ENCODE data around the gene FAM131A. TPM values are rescaled to one million over a fixed set of nuclear protein-coding genes. Genes with fewer than 3 reads are reported as not detected.
A peak's percentile ranks its signal among the peaks of the same experiment; 100 is the strongest.

FAM131A gene
- total RNA-seq, 6 experiments from 2014 or later = 2.4 to 6.5 (median 3.1) TPM

- TF ChIP-seq, protein P1, sequence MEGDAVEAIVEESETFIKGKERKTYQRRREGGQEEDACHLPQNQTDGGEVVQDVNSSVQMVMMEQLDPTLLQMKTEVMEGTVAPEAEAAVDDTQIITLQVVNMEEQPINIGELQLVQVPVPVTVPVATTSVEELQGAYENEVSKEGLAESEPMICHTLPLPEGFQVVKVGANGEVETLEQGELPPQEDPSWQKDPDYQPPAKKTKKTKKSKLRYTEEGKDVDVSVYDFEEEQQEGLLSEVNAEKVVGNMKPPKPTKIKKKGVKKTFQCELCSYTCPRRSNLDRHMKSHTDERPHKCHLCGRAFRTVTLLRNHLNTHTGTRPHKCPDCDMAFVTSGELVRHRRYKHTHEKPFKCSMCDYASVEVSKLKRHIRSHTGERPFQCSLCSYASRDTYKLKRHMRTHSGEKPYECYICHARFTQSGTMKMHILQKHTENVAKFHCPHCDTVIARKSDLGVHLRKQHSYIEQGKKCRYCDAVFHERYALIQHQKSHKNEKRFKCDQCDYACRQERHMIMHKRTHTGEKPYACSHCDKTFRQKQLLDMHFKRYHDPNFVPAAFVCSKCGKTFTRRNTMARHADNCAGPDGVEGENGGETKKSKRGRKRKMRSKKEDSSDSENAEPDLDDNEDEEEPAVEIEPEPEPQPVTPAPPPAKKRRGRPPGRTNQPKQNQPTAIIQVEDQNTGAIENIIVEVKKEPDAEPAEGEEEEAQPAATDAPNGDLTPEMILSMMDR (IDR thresholded peaks at IDR 0.05) = no peak
- no peak for TF ChIP-seq POLR2A (IDR thresholded peaks at IDR 0.05)
- Histone ChIP-seq H3K9me3 (no peaks in the 10 kb centered on the region), H3K27me3 (no peaks in the 10 kb centered on the region), H3K4me1 (peaks cover 0 to 19% (median 8%) of the 10 kb centered on the region in 4 donors), H3K27ac (peak overlapping the region; percentile 5 to 98 (median 95)), H3K36me3 (peaks cover 0 to 8% (median 2%) of the 10 kb centered on the region in 4 donors), H3K4me3 (peak overlapping the region; percentile 75 to 97 (median 85))
- DNase-seq (peak in 1 of 3 donors; percentile 40), ATAC-seq (no peak)
- intact Hi-C loops (cut with DNase I) = no loop called here
- WGBS (ENCODE audit: insufficient coverage, low coverage, low lambda C conversion rate, missing lambda C conversion rate) = 50% methylated on average over 5 of the region's 24 CpGs
Observed at GRCh38 chr3:184360929-184361531, 23.6 kb downstream of the FAM131A start.

- DNase-seq (peak; percentile 65 to 70 (median 69)), ATAC-seq (peak; percentile 40 to 58 (median 55))
- Histone ChIP-seq H3K36me3 (peaks cover 0 to 8% (median 2%) of the 10 kb centered on the region in 4 donors), H3K27ac (peak within 1 kb of the TSS; percentile 95 to 99 (median 98)), H3K27me3 (no peaks in the 10 kb centered on the region), H3K9me3 (no peaks in the 10 kb centered on the region), H3K4me1 (peaks cover 0 to 19% (median 8%) of the 10 kb centered on the region in 4 donors), H3K4me3 (peak within 1 kb of the TSS; percentile 75 to 97 (median 85))
- WGBS (ENCODE audit: insufficient coverage, low coverage, low lambda C conversion rate, missing lambda C conversion rate) = no CpG with 5 or more reads among the region's 56 CpGs
- TF ChIP-seq, protein P1 (IDR thresholded peaks at IDR 0.05) = no peak
- TF ChIP-seq POLR2A (IDR thresholded peaks at IDR 0.05) = peak; percentile 83
- intact Hi-C loops (cut with DNase I) = no loop called here
Observed at GRCh38 chr3:184361532-184361931, 24.1 kb downstream of the FAM131A start, which contains the start of the genes CLCN2 and POLR2H. TSS of gene CLCN2 (minus strand) at chr3:184361605. CDS start at chr3:184361479, 126 bp downstream. TSS of gene POLR2H (plus strand) at chr3:184361710. CDS start at chr3:184363493, 1,783 bp downstream.

DNA sequence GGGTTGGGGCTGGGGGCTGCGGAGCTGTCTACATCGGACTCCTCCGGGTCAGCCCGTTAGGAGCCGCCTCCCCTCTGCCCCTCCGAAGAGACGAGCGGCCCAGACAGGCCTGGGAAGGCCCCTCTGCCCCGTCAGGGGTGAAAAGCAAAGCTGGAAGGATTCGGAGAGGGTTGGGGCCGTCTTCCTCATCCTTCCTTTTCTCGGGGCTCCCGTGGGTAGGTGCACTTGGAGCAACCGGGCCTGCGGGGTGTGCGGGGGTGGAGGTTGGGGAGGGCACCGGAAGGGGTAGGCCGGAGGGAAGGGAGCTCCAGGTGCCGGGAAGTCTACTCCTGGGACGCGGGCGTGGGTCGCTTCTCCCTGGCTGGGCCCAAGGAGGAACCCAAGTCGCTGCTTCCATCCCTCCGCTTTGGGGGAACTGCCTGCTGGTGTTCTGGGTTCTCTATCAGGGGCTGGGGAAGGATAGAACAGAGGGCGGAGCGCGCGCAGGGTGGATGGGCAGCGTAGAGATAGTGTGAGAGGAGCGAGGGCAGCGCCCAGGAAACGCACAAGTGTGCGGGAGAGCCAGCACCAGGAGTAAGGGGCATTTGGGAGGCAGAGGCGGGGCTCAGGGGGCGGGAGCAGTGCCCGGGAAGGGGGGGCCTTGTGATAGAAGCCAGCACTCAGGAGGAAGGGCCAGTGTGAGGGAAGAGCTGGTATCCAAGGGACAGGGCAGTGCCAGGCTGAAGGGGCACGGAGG is 24.7 kb downstream of the FAM131A start:
- ATAC-seq (peak; percentile 39 to 44 (median 42)), DNase-seq (peak; percentile 75 to 82 (median 79))
- intact Hi-C loops (cut with DNase I) = no loop called here
- Histone ChIP-seq H3K4me1 (peaks cover 0 to 19% (median 8%) of the 10 kb centered on the region in 4 donors), H3K9me3 (no peaks in the 10 kb centered on the region), H3K27ac (peak overlapping the region; percentile 95 to 99 (median 98)), H3K27me3 (no peaks in the 10 kb centered on the region), H3K36me3 (peaks cover 0 to 8% (median 2%) of the 10 kb centered on the region in 4 donors), H3K4me3 (peak overlapping the region; percentile 75 to 97 (median 85))
- 0% methylated on average over 20 of the region's 38 CpGs for WGBS (ENCODE audit: insufficient coverage, low coverage, low lambda C conversion rate, missing lambda C conversion rate)
- TF ChIP-seq POLR2A (IDR thresholded peaks at IDR 0.05) = no peak
- TF ChIP-seq, protein P1 (IDR thresholded peaks at IDR 0.05) = no peak

GRCh38 chr3:184362668-184363546 is 25.5 kb downstream of the FAM131A start:
- 0% methylated on average over 7 of the region's 68 CpGs for WGBS (ENCODE audit: insufficient coverage, low coverage, low lambda C conversion rate, missing lambda C conversion rate)
- Histone ChIP-seq H3K4me1 (peaks cover 0 to 19% (median 8%) of the 10 kb centered on the region in 4 donors), H3K27ac (peak overlapping the region; percentile 95 to 99 (median 98)), H3K9me3 (no peaks in the 10 kb centered on the region), H3K36me3 (peaks cover 0 to 13% (median 5%) of the 10 kb centered on the region in 4 donors), H3K27me3 (no peaks in the 10 kb centered on the region), H3K4me3 (peak overlapping the region; percentile 75 to 97 (median 85))
- TF ChIP-seq POLR2A (IDR thresholded peaks at IDR 0.05) = peak; percentile 81
- TF ChIP-seq, protein P1 (IDR thresholded peaks at IDR 0.05) = peak; percentile 37 to 66 (median 56)
- ATAC-seq (peak; percentile 79 to 84 (median 82)), DNase-seq (peak; percentile 97)
- intact Hi-C loops (cut with DNase I) = no loop called here

All from right lobe of liver (tissue), 6 donors.